ENCODE data around the gene MAPK13. TPM values are rescaled to one million over a fixed set of nuclear protein-coding genes. Genes with fewer than 3 reads are reported as not detected.

Gene MAPK13
- polyA plus RNA-seq, 1 donor from 2014 or later: 1.8 TPM

DNA sequence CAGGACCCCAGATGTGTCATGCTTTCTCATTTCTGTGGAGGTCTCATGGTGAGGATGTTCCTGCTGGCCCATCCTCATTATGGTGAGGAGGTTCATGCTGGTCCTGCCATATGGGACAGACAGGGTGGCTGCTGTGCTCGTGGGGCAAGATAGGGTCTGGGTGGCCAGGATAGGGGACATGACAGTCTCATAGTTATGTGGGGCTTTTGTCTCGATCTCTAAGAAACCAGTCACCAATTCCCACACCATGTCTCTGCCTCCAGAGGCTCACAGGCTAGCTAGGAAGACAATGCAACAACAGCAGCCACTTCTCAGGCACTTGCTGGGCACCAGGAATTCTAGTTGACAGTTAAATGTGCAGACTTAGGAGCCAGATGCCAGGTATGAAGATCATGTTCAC is 4.2 kb upstream of the MAPK13 start:
- H4K20me1 ChIP-seq (ENCODE audit: insufficient read depth): no peaks in the 10 kb centered on the region
- H3K79me2 ChIP-seq (replicated peaks; ENCODE audit: insufficient read depth, low read length): no peaks in the 10 kb centered on the region
- H3K4me3 ChIP-seq (ENCODE audit: low read length): no peak overlapping the region
- H2AFZ ChIP-seq (ENCODE audit: low read depth, low read length): no peak overlapping the region
- no peaks in the 10 kb centered on the region for H3K36me3 ChIP-seq (ENCODE audit: insufficient read depth, low read length)
- H3K27ac ChIP-seq (ENCODE audit: low read length): no peak overlapping the region
- H3K27me3 ChIP-seq (ENCODE audit: insufficient read depth, low read depth, low read length): peaks cover 15% of the 10 kb centered on the region
- H3K4me2 ChIP-seq (ENCODE audit: low read length): no peak overlapping the region
- H3K9me3 ChIP-seq (ENCODE audit: low read length): no peaks in the 10 kb centered on the region
- TF ChIP-seq TAF1 (IDR thresholded peaks at IDR 0.05; ENCODE audit: low read depth) (no peak), EP300 (conservative IDR thresholded peaks at IDR 0.05; ENCODE audit: poor library complexity, severe bottlenecking) (no peak), RAD21 (conservative IDR thresholded peaks at IDR 0.05) (no peak), POLR2AphosphoS5 (IDR thresholded peaks at IDR 0.05) (no peak), MXI1 (conservative IDR thresholded peaks at IDR 0.05; ENCODE audit: poor library complexity, severe bottlenecking) (no peak), SMC3 (conservative IDR thresholded peaks at IDR 0.05; ENCODE audit: poor library complexity) (no peak), EZH2 (IDR thresholded peaks at IDR 0.05; ENCODE audit: borderline replicate concordance, insufficient read depth, low read length, poor library complexity, severe bottlenecking) (no peak)
- TF ChIP-seq, protein P1, sequence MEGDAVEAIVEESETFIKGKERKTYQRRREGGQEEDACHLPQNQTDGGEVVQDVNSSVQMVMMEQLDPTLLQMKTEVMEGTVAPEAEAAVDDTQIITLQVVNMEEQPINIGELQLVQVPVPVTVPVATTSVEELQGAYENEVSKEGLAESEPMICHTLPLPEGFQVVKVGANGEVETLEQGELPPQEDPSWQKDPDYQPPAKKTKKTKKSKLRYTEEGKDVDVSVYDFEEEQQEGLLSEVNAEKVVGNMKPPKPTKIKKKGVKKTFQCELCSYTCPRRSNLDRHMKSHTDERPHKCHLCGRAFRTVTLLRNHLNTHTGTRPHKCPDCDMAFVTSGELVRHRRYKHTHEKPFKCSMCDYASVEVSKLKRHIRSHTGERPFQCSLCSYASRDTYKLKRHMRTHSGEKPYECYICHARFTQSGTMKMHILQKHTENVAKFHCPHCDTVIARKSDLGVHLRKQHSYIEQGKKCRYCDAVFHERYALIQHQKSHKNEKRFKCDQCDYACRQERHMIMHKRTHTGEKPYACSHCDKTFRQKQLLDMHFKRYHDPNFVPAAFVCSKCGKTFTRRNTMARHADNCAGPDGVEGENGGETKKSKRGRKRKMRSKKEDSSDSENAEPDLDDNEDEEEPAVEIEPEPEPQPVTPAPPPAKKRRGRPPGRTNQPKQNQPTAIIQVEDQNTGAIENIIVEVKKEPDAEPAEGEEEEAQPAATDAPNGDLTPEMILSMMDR (IDR thresholded peaks at IDR 0.05; ENCODE audit: poor library complexity, severe bottlenecking): no peak
- TF ChIP-seq, protein P2, sequence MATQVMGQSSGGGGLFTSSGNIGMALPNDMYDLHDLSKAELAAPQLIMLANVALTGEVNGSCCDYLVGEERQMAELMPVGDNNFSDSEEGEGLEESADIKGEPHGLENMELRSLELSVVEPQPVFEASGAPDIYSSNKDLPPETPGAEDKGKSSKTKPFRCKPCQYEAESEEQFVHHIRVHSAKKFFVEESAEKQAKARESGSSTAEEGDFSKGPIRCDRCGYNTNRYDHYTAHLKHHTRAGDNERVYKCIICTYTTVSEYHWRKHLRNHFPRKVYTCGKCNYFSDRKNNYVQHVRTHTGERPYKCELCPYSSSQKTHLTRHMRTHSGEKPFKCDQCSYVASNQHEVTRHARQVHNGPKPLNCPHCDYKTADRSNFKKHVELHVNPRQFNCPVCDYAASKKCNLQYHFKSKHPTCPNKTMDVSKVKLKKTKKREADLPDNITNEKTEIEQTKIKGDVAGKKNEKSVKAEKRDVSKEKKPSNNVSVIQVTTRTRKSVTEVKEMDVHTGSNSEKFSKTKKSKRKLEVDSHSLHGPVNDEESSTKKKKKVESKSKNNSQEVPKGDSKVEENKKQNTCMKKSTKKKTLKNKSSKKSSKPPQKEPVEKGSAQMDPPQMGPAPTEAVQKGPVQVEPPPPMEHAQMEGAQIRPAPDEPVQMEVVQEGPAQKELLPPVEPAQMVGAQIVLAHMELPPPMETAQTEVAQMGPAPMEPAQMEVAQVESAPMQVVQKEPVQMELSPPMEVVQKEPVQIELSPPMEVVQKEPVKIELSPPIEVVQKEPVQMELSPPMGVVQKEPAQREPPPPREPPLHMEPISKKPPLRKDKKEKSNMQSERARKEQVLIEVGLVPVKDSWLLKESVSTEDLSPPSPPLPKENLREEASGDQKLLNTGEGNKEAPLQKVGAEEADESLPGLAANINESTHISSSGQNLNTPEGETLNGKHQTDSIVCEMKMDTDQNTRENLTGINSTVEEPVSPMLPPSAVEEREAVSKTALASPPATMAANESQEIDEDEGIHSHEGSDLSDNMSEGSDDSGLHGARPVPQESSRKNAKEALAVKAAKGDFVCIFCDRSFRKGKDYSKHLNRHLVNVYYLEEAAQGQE (IDR thresholded peaks at IDR 0.05; ENCODE audit: borderline replicate concordance): no peak
- H3K9ac ChIP-seq (ENCODE audit: low read length): no peak overlapping the region
- no peaks in the 10 kb centered on the region for H3F3A ChIP-seq (ENCODE audit: insufficient read depth, low read length, poor library complexity, severe bottlenecking)
- no peaks in the 10 kb centered on the region for H3K9me2 ChIP-seq (ENCODE audit: insufficient read depth, low read length)

DNA sequence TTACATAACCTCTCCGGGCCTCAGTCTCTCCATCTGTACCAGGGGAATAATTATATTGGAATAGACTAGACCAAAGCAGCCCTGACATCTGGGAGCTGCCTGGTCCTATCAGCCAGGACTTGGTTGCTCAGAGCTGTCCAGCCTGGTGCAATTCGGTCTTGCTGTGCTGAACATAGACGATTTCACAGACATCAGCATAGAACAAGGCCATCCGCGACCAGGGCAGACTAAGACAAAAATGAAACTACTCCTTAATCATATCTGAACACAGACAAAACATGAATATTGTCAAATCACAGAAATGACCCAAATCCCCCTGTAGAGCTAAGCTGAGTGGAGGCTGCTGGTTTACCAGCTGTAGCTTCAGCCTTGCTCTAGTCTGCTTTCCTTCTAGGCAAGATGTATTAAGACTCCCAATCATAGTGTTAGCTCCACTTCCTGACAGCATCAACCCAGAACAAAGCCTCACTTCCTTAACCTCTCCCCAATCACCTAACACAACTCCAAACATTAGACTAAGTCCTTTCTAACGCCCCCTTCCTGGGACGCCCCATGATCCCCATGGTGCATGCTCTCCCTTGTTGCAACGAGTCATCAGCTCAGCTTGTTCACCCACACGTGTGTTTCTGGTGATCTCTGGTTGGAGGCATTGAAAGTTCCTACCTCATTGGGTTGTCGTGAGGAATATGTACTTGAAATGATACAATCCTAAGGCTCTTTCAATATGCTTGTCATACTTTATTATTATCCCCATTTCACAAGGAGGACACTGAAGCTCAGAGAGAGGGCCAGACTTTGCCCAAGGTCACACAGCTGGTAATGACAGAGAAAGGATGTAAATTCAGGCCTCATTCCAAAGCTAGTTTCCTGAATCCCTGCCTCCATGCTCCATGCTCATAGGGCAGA is 3.5 kb upstream of the MAPK13 start:
- Histone ChIP-seq H3K4me2 (ENCODE audit: low read length) (no peak overlapping the region), H3F3A (ENCODE audit: insufficient read depth, low read length, poor library complexity, severe bottlenecking) (no peaks in the 10 kb centered on the region), H3K9me3 (ENCODE audit: low read length) (no peaks in the 10 kb centered on the region), H3K79me2 (replicated peaks; ENCODE audit: insufficient read depth, low read length) (no peaks in the 10 kb centered on the region), H3K36me3 (ENCODE audit: insufficient read depth, low read length) (no peaks in the 10 kb centered on the region), H3K27ac (ENCODE audit: low read length) (no peak overlapping the region), H3K27me3 (ENCODE audit: insufficient read depth, low read depth, low read length) (peaks cover 18% of the 10 kb centered on the region), H4K20me1 (ENCODE audit: insufficient read depth) (no peaks in the 10 kb centered on the region), H2AFZ (ENCODE audit: low read depth, low read length) (no peak overlapping the region), H3K9ac (ENCODE audit: low read length) (no peak overlapping the region), H3K4me3 (ENCODE audit: low read length) (no peak overlapping the region), H3K9me2 (ENCODE audit: insufficient read depth, low read length) (no peaks in the 10 kb centered on the region)
- TF ChIP-seq TAF1 (IDR thresholded peaks at IDR 0.05; ENCODE audit: low read depth) (no peak), EZH2 (IDR thresholded peaks at IDR 0.05; ENCODE audit: borderline replicate concordance, insufficient read depth, low read length, poor library complexity, severe bottlenecking) (no peak), MXI1 (conservative IDR thresholded peaks at IDR 0.05; ENCODE audit: poor library complexity, severe bottlenecking) (no peak), SMC3 (conservative IDR thresholded peaks at IDR 0.05; ENCODE audit: poor library complexity) (no peak), RAD21 (conservative IDR thresholded peaks at IDR 0.05) (no peak), POLR2AphosphoS5 (IDR thresholded peaks at IDR 0.05) (no peak), EP300 (conservative IDR thresholded peaks at IDR 0.05; ENCODE audit: poor library complexity, severe bottlenecking) (no peak)
- TF ChIP-seq, protein P1 (IDR thresholded peaks at IDR 0.05; ENCODE audit: poor library complexity, severe bottlenecking): no peak
- TF ChIP-seq, protein P2 (IDR thresholded peaks at IDR 0.05; ENCODE audit: borderline replicate concordance): no peak
